Vagina (tissue), 2 donors: Measurements from ENCODE around the gene RIBC2.

Experiments
- CTCF ChIP-seq, 3 experiments: fragments of 450-650 bp in 2 of 3; fragments of 200-600 bp in 1 of 3; sonication (generic) in 1 of 3; IDR thresholded peaks; one replicate each; pipeline ENCODE4 v1.5.1; 2017 to 2019; ENCODE audit warnings: antibody characterized with exemption in 3 of 3, mild to moderate bottlenecking in 2 of 3, moderate library complexity in 2 of 3
- POLR2A ChIP-seq, 2 donors: fragments of 450-650 bp; IDR thresholded peaks; one replicate each; pipeline ENCODE4 v1.6.1; 2017; ENCODE audit warnings: antibody characterized with exemption in 2 of 2, mild to moderate bottlenecking in 2 of 2, moderate library complexity in 2 of 2
- POLR2AphosphoS5 ChIP-seq, 2 donors: sonication (generic); formaldehyde crosslinking; IDR thresholded peaks; one replicate each; pipeline ENCODE4 v1.9.0; 2017; ENCODE audit warnings: antibody characterized with exemption in 2 of 2, mild to moderate bottlenecking in 2 of 2, low read depth in 1 of 2; ENCODE audit not compliant: insufficient read depth in 1 of 2

- TF ChIP-seq POLR2A (IDR thresholded peaks at IDR 0.05) (no peak), CTCF (IDR thresholded peaks at IDR 0.05) (no peak), POLR2AphosphoS5 (IDR thresholded peaks at IDR 0.05; ENCODE audit: insufficient read depth in 1 of 2, low read depth in 1 of 2) (no peak)
Measured at GRCh38 chr22:45389546-45389945, 23.9 kb upstream of the RIBC2 start.
